ENCODE data around the gene CPED1. TPM values are rescaled to one million over a fixed set of nuclear protein-coding genes. Genes with fewer than 3 reads are reported as not detected.

The CPED1 gene
- total RNA-seq, 1 donor from 2014 or later = 38.6 TPM

DNA sequence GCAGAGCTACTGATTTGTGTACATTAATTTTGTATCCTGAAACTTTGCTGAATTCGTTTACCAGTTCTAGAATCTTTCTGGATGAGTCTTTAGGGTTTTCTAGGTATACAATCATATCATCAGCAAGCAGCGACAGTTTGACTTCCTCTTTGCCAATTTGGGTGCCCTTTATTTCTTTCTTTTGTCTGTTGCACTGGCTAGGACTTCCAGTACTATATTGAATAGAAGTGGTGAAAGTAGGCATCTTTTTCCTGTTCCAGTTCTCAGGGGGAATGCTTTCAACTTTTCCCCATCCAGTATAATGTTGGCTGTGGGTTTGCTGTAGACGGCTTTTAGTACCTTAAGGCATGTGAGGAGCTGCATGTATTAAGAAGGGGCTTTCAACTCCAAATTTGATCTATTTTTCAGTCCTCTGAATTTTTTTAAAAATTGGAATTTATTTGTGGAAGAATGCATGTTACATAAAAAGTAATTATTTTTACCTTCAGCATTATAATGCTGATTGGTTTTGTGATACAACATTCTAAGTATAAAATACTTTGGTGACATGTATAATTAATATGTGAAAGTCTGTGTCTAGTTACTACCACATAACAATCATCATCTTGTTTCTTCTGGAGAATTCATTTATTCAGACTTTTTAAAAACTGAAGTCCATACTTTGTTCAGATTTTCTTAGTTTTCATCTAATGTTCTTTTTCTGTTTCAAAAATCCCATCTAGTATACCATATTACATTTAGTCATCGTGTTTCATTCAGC is 49.6 kb downstream of the CPED1 start:
- Histone ChIP-seq H3K27ac (no peak overlapping the region), H3K36me3 (no peaks in the 10 kb centered on the region), H3K4me1 (peaks cover 6% of the 10 kb centered on the region), H3K9me3 (no peaks in the 10 kb centered on the region), H3K4me3 (no peak overlapping the region), H3K27me3 (ENCODE audit: low read depth) (no peaks in the 10 kb centered on the region)
- DNase-seq (no peak), ATAC-seq (no peak)
- no peak for TF ChIP-seq CTCF (IDR thresholded peaks at IDR 0.05)
- intact Hi-C loops (cut with DNase I) = no loop called here

- Histone ChIP-seq H3K36me3 (no peaks in the 10 kb centered on the region), H3K27ac (no peak overlapping the region), H3K4me3 (no peak overlapping the region), H3K4me1 (peaks cover 6% of the 10 kb centered on the region), H3K27me3 (ENCODE audit: low read depth) (no peaks in the 10 kb centered on the region), H3K9me3 (no peaks in the 10 kb centered on the region)
- intact Hi-C loops (cut with DNase I) = no loop called here
- TF ChIP-seq CTCF (IDR thresholded peaks at IDR 0.05) = no peak
- DNase-seq = no peak
- no peak for ATAC-seq
Measured at GRCh38 chr7:121038717-121039509, 50.4 kb downstream of the CPED1 start.

GRCh38 chr7:121039510-121039822 is 51.0 kb downstream of the CPED1 start:
- DNase-seq (no peak), ATAC-seq (no peak)
- no peaks in the 10 kb centered on the region for H3K36me3 ChIP-seq
- peaks cover 6% of the 10 kb centered on the region for H3K4me1 ChIP-seq
- H3K27ac ChIP-seq = no peak overlapping the region
- H3K4me3 ChIP-seq = no peak overlapping the region
- H3K9me3 ChIP-seq = no peaks in the 10 kb centered on the region
- TF ChIP-seq CTCF (IDR thresholded peaks at IDR 0.05) = no peak
- intact Hi-C loops (cut with DNase I) = no loop called here
- H3K27me3 ChIP-seq (ENCODE audit: low read depth) = no peaks in the 10 kb centered on the region

- intact Hi-C loops (cut with DNase I) = no loop called here
Measured at GRCh38 chr7:121039994-121040393, 51.5 kb downstream of the CPED1 start.

More at GRCh38 chr7:121039994-121040393, 51.5 kb downstream of the CPED1 start:
- Histone ChIP-seq H3K27ac (no peak overlapping the region), H3K27me3 (ENCODE audit: low read depth) (no peaks in the 10 kb centered on the region), H3K36me3 (no peaks in the 10 kb centered on the region), H3K9me3 (no peaks in the 10 kb centered on the region), H3K4me3 (no peak overlapping the region), H3K4me1 (peaks cover 6% of the 10 kb centered on the region)
- no peak for DNase-seq
- no peak for ATAC-seq
- no peak for TF ChIP-seq CTCF (IDR thresholded peaks at IDR 0.05)
